Keratinocyte (primary cell): ENCODE measurements around the gene ANKRA2. TPM values are rescaled to one million over a fixed set of nuclear protein-coding genes. Genes with fewer than 3 reads are reported as not detected.

Source experiments
- DNase-seq: peaks from one replicate; pipeline ENCODE4 v3.0.0-alpha.2; 2011; ENCODE audit warnings: low read depth, missing footprints, low spot score
- FAIRE-seq: peaks from 2 replicates; lab custom pipeline; 2011; peaks lifted over from hg19 to GRCh38; lab: Jason Lieb, UNC
- H2AFZ ChIP-seq: 2 replicates; pipeline ENCODE4 v1.6.0; 2012; ENCODE audit warnings: low read length, control low read depth, inconsistent platforms; ENCODE audit not compliant: control insufficient read depth
- H3K27ac ChIP-seq: 2 replicates; pipeline ENCODE4 v1.5.1; 2011; ENCODE audit warnings: low read length; ENCODE audit not compliant: control insufficient read depth, insufficient read depth
- H3K27me3 ChIP-seq: 3 replicates; pipeline ENCODE4 v1.6.0; 2011; ENCODE audit warnings: low read length; ENCODE audit not compliant: control insufficient read depth, insufficient read depth; ENCODE audit errors: extremely low read depth
- H3K36me3 ChIP-seq, 2 experiments: 2 replicates in 1 of 2; 3 replicates in 1 of 2; pipeline ENCODE4 v1.5.1; 2011; ENCODE audit warnings: low read length in 2 of 2, mild to moderate bottlenecking in 1 of 2; ENCODE audit not compliant: control insufficient read depth in 2 of 2, insufficient read depth in 2 of 2; ENCODE audit errors: extremely low read depth in 1 of 2
- H3K4me1 ChIP-seq: 3 replicates; pipeline ENCODE4 v1.5.1; 2011; ENCODE audit warnings: low read length; ENCODE audit not compliant: control insufficient read depth, insufficient read depth; ENCODE audit errors: extremely low read depth
- H3K4me2 ChIP-seq: 3 replicates; pipeline ENCODE4 v1.6.0; 2011; ENCODE audit warnings: low read depth, low read length; ENCODE audit not compliant: control insufficient read depth, insufficient read depth; ENCODE audit errors: extremely low read depth
- H3K4me3 ChIP-seq, 3 experiments: fragments of 200-600 bp in 1 of 3; sonication (generic) in 1 of 3; 2 replicates in 2 of 3; 3 replicates in 1 of 3; pipeline ENCODE4 v1.5.1; 2011 to 2016; ENCODE audit warnings: low read length in 3 of 3, mild to moderate bottlenecking in 3 of 3, control low read depth in 2 of 3, inconsistent platforms in 1 of 3, low read depth in 1 of 3, mixed read lengths in 1 of 3, mixed run types in 1 of 3, moderate library complexity in 1 of 3; ENCODE audit not compliant: control insufficient read depth in 2 of 3, insufficient read depth in 2 of 3; ENCODE audit errors: extremely low read depth in 1 of 3
- H3K79me2 ChIP-seq: 2 replicates; pipeline ENCODE4 v1.6.0; 2012; ENCODE audit warnings: low read length; ENCODE audit not compliant: control insufficient read depth, insufficient read depth
- H3K9ac ChIP-seq: 3 replicates; pipeline ENCODE4 v1.6.0; 2011; ENCODE audit warnings: low read length; ENCODE audit not compliant: control insufficient read depth, insufficient read depth; ENCODE audit errors: extremely low read depth
- H3K9me1 ChIP-seq: 3 replicates; pipeline ENCODE4 v1.6.0; 2011; ENCODE audit warnings: low read length; ENCODE audit not compliant: control insufficient read depth, insufficient read depth; ENCODE audit errors: extremely low read depth
- H3K9me3 ChIP-seq: 2 replicates; pipeline ENCODE4 v1.5.1; 2012; ENCODE audit warnings: low read depth, low read length; ENCODE audit not compliant: control insufficient read depth
- H4K20me1 ChIP-seq: 3 replicates; pipeline ENCODE4 v1.6.0; 2011; ENCODE audit warnings: low read length; ENCODE audit not compliant: control insufficient read depth, insufficient read depth; ENCODE audit errors: extremely low read depth
- CTCF ChIP-seq, 3 experiments: IDR thresholded peaks in 1 of 3; conservative IDR thresholded peaks in 1 of 3; optimal IDR thresholded peaks in 1 of 3; 2 replicates in 2 of 3; 3 replicates in 1 of 3; pipeline versions ENCODE3 to v1.5.1; 2011; ENCODE audit warnings: low read length in 3 of 3, mild to moderate bottlenecking in 3 of 3, moderate library complexity in 2 of 3, control low read depth in 1 of 3, inconsistent platforms in 1 of 3; ENCODE audit not compliant: insufficient read depth in 2 of 3; ENCODE audit errors: extremely low read depth in 1 of 3
- EZH2 ChIP-seq: IDR thresholded peaks from one replicate; pipeline ENCODE4 v1.6.1; 2012; ENCODE audit warnings: inconsistent platforms, mild to moderate bottlenecking, low read length, moderate library complexity
- dilution Hi-C: fragments of 300-500 bp; cut with MboI; formaldehyde crosslinking; loops from one replicate; pipeline ENCODE4 v1.7.0; 2020; ENCODE audit warnings: low sequenced_read_pairs; ENCODE audit not compliant: extremely low pct_ligation_motif_present
- polyA plus RNA-seq, 5 experiments: library from polyadenylated mRNA; depleted of rRNA in 3 of 5; stranded (reverse) in 3 of 5; stranded (forward) in 1 of 5; unstranded in 1 of 5; fragments of >200 nt; gene quantifications; 1 replicate in 1 of 5; 2 replicates in 3 of 5; 3 replicates in 1 of 5; pipeline versions ENCODE4 v1.2.1 to v1.2.3, GENCODE V29; 2011 to 2012; ENCODE audit warnings: missing spikeins in 2 of 5, low read depth in 1 of 5, low replicate concordance in 1 of 5

ANKRA2 gene
- polyA plus RNA-seq, 1 donor (not counting 4 experiments of a cell fraction or from before 2014, with no cell fraction given) = 20.6 TPM

- dilution Hi-C loops = no loop called here
- FAIRE-seq (no peak), DNase-seq (no peak)
- H3K27ac ChIP-seq = no peak overlapping the region
- H2AFZ ChIP-seq = no peak overlapping the region
- H3K4me1 ChIP-seq = peaks cover 21% of the 10 kb centered on the region
- no peaks in the 10 kb centered on the region for H3K9me1 ChIP-seq
- no peak overlapping the region for H3K4me3 ChIP-seq
- no peak for TF ChIP-seq EZH2
- no peaks in the 10 kb centered on the region for H4K20me1 ChIP-seq
- no peaks in the 10 kb centered on the region for H3K9me3 ChIP-seq
- no peaks in the 10 kb centered on the region for H3K27me3 ChIP-seq
- no peak overlapping the region for H3K9ac ChIP-seq
- H3K4me2 ChIP-seq = no peak overlapping the region
- H3K36me3 ChIP-seq = no peaks in the 10 kb centered on the region
- no peaks in the 10 kb centered on the region for H3K79me2 ChIP-seq
Measured at GRCh38 chr5:73612799-73613198, 47.4 kb upstream of the ANKRA2 start.

GRCh38 chr5:73607228-73607627 is 41.8 kb upstream of the ANKRA2 start:
- no peak for DNase-seq

More at GRCh38 chr5:73607228-73607627, 41.8 kb upstream of the ANKRA2 start:
- H3K27ac ChIP-seq = no peak overlapping the region
- H3K27me3 ChIP-seq = no peaks in the 10 kb centered on the region
- no peak for FAIRE-seq
- no peaks in the 10 kb centered on the region for H3K9me1 ChIP-seq
- no peak overlapping the region for H2AFZ ChIP-seq
- no peak overlapping the region for H3K4me3 ChIP-seq
- no peaks in the 10 kb centered on the region for H4K20me1 ChIP-seq
- dilution Hi-C loops = no loop called here
- TF ChIP-seq CTCF (optimal IDR thresholded peaks at IDR 0.05 in 1 of 3, IDR thresholded peaks at IDR 0.05 in 1 of 3, conservative IDR thresholded peaks at IDR 0.05 in 1 of 3; ENCODE audit: extremely low read depth in 1 of 3, insufficient read depth in 2 of 3, low read length in 3 of 3) (no peak), EZH2 (no peak)
- H3K9ac ChIP-seq = no peak overlapping the region
- H3K36me3 ChIP-seq = no peaks in the 10 kb centered on the region
- peaks cover 21% of the 10 kb centered on the region for H3K4me1 ChIP-seq
- H3K79me2 ChIP-seq = no peaks in the 10 kb centered on the region
- H3K4me2 ChIP-seq = no peak overlapping the region
- no peaks in the 10 kb centered on the region for H3K9me3 ChIP-seq
